Thoracic aorta (tissue), 2 donors: Measurements from ENCODE around the gene SGCB. TPM values are rescaled to one million over a fixed set of nuclear protein-coding genes. Genes with fewer than 3 reads are reported as not detected.

ENCODE experiments used
- ATAC-seq: fragments of 150-250 bp; one replicate; pipeline ENCODE4 v1.8.0; 2017; ENCODE audit warnings: low read depth; ENCODE audit not compliant: insufficient number of reproducible peaks, low FRiP score
- DNase-seq: peaks from one replicate; pipeline ENCODE4 v3.0.0-alpha.2; 2020; ENCODE audit warnings: low spot score
- H3K27ac ChIP-seq, 2 donors: fragments of 200-600 bp; sonication (generic); 1 replicate in 1 of 2; 2 replicates in 1 of 2; pipeline ENCODE4 v1.5.1; 2016; ENCODE audit warnings: mild to moderate bottlenecking in 2 of 2, moderate library complexity in 2 of 2
- H3K27me3 ChIP-seq: fragments of 200-600 bp; sonication (generic); replicated peaks from 2 replicates; pipeline ENCODE4 v1.6.0; 2016; ENCODE audit warnings: mild to moderate bottlenecking; ENCODE audit not compliant: insufficient read depth
- H3K36me3 ChIP-seq: fragments of 200-600 bp; sonication (generic); one replicate; pipeline ENCODE4 v1.5.1; 2016
- H3K4me1 ChIP-seq, 2 donors: fragments of 200-600 bp; sonication (generic); 1 replicate in 1 of 2; 2 replicates in 1 of 2; pipeline versions ENCODE4 v1.5.1 to v1.6.0; 2016; ENCODE audit warnings: low read depth in 2 of 2, mild to moderate bottlenecking in 1 of 2; ENCODE audit not compliant: control insufficient read depth in 1 of 2
- H3K4me3 ChIP-seq: fragments of 200-600 bp; sonication (generic); 2 replicates; pipeline ENCODE4 v1.5.1; 2016; ENCODE audit warnings: mild to moderate bottlenecking
- H3K9me3 ChIP-seq: fragments of 200-600 bp; sonication (generic); 2 replicates; pipeline ENCODE4 v1.5.1; 2016
- total RNA-seq, 2 donors: library from RNA; depleted of rRNA; stranded (reverse); fragments of >200 nt; gene quantifications; one replicate each; pipeline versions ENCODE4 v1.1.0 to v1.2.3, GENCODE V29; 2016
- TF ChIP-seq, protein P1 (sequence below): fragments of 200-600 bp; sonication (generic); IDR thresholded peaks from one replicate; pipeline ENCODE4 v1.5.1; 2019; ENCODE audit warnings: antibody characterized with exemption

SGCB gene
- total RNA-seq, 2 donors from 2014 or later = 50.0 to 54.1 TPM

DNA sequence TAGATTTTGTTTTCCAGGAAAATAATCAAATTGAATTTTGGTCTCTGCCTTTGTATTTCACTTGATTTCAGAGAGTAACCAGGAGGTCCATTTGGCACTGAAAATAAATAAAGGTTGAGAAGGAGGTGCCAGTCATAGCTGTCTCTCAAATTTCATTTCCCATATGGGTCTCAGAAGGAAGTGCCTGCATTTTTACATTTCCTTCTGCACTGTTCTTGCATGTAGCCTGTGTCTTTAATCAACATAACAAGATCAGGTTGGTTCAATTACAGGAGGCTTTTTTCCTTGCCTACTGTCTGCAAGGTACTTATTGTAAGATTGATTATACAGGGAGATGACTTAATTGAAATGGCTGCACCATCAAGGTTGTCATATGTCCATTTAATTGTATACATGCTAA, 33.7 kb downstream of the SGCB start:
- H3K36me3 ChIP-seq = no peaks in the 10 kb centered on the region
- DNase-seq (no peak), ATAC-seq (no peak)
- TF ChIP-seq, protein P1, sequence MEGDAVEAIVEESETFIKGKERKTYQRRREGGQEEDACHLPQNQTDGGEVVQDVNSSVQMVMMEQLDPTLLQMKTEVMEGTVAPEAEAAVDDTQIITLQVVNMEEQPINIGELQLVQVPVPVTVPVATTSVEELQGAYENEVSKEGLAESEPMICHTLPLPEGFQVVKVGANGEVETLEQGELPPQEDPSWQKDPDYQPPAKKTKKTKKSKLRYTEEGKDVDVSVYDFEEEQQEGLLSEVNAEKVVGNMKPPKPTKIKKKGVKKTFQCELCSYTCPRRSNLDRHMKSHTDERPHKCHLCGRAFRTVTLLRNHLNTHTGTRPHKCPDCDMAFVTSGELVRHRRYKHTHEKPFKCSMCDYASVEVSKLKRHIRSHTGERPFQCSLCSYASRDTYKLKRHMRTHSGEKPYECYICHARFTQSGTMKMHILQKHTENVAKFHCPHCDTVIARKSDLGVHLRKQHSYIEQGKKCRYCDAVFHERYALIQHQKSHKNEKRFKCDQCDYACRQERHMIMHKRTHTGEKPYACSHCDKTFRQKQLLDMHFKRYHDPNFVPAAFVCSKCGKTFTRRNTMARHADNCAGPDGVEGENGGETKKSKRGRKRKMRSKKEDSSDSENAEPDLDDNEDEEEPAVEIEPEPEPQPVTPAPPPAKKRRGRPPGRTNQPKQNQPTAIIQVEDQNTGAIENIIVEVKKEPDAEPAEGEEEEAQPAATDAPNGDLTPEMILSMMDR = no peak
- H3K27me3 ChIP-seq = no peaks in the 10 kb centered on the region
- H3K9me3 ChIP-seq = no peaks in the 10 kb centered on the region
- no peak overlapping the region for H3K4me3 ChIP-seq
- H3K4me1 ChIP-seq = no peaks in the 10 kb centered on the region
- H3K27ac ChIP-seq = no peak overlapping the region

DNA sequence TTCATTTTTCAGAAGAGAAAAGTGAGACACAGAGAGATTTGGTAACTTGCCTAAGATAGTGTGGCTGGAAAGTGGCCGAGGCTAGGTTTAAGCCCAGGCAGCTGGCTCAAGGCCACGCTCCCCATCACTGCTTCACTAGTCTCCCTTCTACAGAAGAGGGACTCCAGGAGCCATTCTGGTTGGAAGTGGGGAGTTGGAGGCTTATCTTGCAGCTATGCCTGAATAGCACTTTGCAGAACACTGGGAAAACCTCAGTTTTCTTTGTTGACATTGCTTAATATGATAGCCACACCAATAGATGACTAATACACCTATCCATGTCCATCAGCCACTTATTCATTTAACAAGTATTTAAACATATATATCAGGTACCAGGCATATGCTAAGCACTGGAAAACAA, 36.5 kb downstream of the SGCB start:
- ATAC-seq (no peak), DNase-seq (no peak)
- H3K27ac ChIP-seq = no peak overlapping the region
- H3K4me3 ChIP-seq = no peak overlapping the region
- H3K27me3 ChIP-seq = no peaks in the 10 kb centered on the region
- H3K36me3 ChIP-seq = no peaks in the 10 kb centered on the region
- TF ChIP-seq, protein P1 = no peak
- H3K4me1 ChIP-seq = no peaks in the 10 kb centered on the region
- H3K9me3 ChIP-seq = no peaks in the 10 kb centered on the region

DNA sequence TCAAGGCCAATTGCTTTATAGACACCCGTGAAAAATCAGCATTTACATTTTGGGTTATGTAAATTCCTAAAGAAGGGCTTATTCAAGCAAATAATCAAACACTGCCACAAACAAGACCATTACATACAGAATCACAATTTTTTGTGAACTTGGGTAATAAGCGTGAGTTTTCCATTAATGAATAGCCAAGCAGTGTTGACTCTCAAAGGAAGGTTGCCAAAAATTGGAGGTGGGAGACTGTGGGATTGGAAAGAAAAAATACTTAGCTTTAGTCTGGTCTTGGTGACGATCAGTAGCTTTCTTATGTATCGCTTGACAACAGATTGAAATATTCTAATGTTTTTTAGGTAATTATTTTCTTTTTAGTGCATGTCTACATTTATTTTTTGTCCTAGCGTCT, 38.8 kb downstream of the SGCB start:
- H3K9me3 ChIP-seq = no peaks in the 10 kb centered on the region
- ATAC-seq (no peak), DNase-seq (no peak)
- H3K27ac ChIP-seq = no peak overlapping the region
- H3K4me1 ChIP-seq = no peaks in the 10 kb centered on the region
- no peak overlapping the region for H3K4me3 ChIP-seq
- TF ChIP-seq, protein P1 = no peak
- no peaks in the 10 kb centered on the region for H3K27me3 ChIP-seq
- no peaks in the 10 kb centered on the region for H3K36me3 ChIP-seq

DNA sequence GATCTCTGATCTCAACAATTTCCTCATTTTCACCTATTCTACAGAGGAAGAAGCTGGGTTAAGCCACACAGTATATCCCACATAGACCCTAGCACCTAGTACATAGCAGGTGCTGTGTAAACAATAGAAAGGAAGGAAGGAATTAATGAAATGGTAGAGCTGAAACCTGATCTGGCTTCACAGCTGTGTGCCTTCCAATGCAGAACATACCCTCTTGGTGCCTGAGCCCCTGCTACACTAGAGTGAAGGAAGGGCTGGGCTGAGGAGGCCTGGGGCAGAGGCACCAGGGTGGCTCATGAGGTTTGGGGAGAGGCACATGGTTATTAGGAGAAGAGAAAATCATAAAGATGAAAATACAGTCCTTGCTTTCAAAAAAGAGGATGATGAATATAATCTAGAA, 39.3 kb downstream of the SGCB start:
- ATAC-seq (no peak), DNase-seq (no peak)
- TF ChIP-seq, protein P1 = no peak
- H3K36me3 ChIP-seq = no peaks in the 10 kb centered on the region
- no peak overlapping the region for H3K27ac ChIP-seq
- no peaks in the 10 kb centered on the region for H3K9me3 ChIP-seq
- no peaks in the 10 kb centered on the region for H3K27me3 ChIP-seq
- H3K4me1 ChIP-seq = no peaks in the 10 kb centered on the region
- H3K4me3 ChIP-seq = no peak overlapping the region

DNA sequence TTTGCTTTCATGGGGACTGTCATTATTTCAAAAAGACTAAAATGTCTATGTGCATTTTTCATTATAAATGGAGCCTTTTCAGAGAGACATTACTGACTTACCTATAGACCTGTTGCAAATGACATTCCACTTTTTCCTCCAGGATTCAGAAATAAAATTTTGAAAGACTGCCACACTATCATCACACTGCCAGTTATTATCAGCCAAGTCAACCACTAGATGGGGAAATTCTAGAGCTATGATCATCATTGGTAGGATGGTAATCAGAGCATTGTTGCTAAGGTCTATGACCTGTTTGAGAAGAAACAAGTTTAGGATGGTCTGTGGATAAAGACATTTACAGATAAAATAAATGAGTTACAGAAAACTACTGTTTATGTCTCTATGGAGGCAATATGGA, 40.5 kb downstream of the SGCB start:
- TF ChIP-seq, protein P1 = no peak
- ATAC-seq = no peak

More for the DNA sequence above, 40.5 kb downstream of the SGCB start:
- DNase-seq = no peak
- Histone ChIP-seq H3K27ac (no peak overlapping the region), H3K9me3 (no peaks in the 10 kb centered on the region), H3K27me3 (no peaks in the 10 kb centered on the region), H3K36me3 (no peaks in the 10 kb centered on the region), H3K4me3 (no peak overlapping the region), H3K4me1 (no peaks in the 10 kb centered on the region)
